Tibial artery (tissue), 4 donors: Measurements from ENCODE around the gene NFXL1.

Experiments used
- DNase-seq, 2 donors: peaks; one replicate each; pipeline ENCODE4 v3.0.0-alpha.2; 2019
- H3K27ac ChIP-seq, 2 donors: fragments of 200-600 bp; sonication (generic) in 1 of 2; 1 replicate in 1 of 2; 2 replicates in 1 of 2; pipeline ENCODE4 v1.5.1; 2018 to 2019; ENCODE audit warnings: mild to moderate bottlenecking in 1 of 2
- H3K27me3 ChIP-seq, 2 donors: fragments of 200-600 bp; sonication (generic) in 1 of 2; one replicate each; pipeline versions ENCODE4 v1.5.1 to v1.6.0; 2016 to 2019
- H3K36me3 ChIP-seq, 3 donors: fragments of 200-600 bp; sonication (generic) in 2 of 3; one replicate each; pipeline ENCODE4 v1.5.1; 2016 to 2019; ENCODE audit warnings: mild to moderate bottlenecking in 2 of 3
- H3K4me1 ChIP-seq, 4 donors: fragments of 200-600 bp; sonication (generic) in 2 of 4; 1 replicate in 3 of 4; 2 replicates in 1 of 4; pipeline ENCODE4 v1.5.1; 2016 to 2019
- H3K4me3 ChIP-seq, 2 donors: fragments of 200-600 bp; sonication (generic) in 1 of 2; 1 replicate in 1 of 2; 2 replicates in 1 of 2; pipeline ENCODE4 v1.5.1; 2018 to 2019; ENCODE audit warnings: mild to moderate bottlenecking in 2 of 2
- H3K9me3 ChIP-seq, 3 donors: fragments of 200-600 bp; sonication (generic) in 1 of 3; one replicate each; pipeline ENCODE4 v1.5.1; 2016 to 2019
- intact Hi-C: fragments of 100-400 bp; cut with DNase I; formaldehyde crosslinking; loops from one replicate; pipeline ENCODE4 v1.15.0; 2023; ENCODE audit warnings: low total_unique reads
- TF ChIP-seq, protein P1 (sequence below), 2 experiments: fragments of 200-600 bp in 1 of 2; fragments of 450-650 bp in 1 of 2; IDR thresholded peaks; one replicate each; pipeline ENCODE4 v1.5.1; 2017 to 2019; ENCODE audit warnings: antibody characterized with exemption in 2 of 2, mild to moderate bottlenecking in 1 of 2, moderate library complexity in 1 of 2

NFXL1 gene

GRCh38 chr4:47817275-47817674 is 97.1 kb downstream of the NFXL1 start:
- no peaks in the 10 kb centered on the region for H3K27me3 ChIP-seq
- DNase-seq, result no peak
- H3K4me1 ChIP-seq, result no peaks in the 10 kb centered on the region
- intact Hi-C loops, result no loop called here
- no peak overlapping the region for H3K4me3 ChIP-seq
- TF ChIP-seq, protein P1, sequence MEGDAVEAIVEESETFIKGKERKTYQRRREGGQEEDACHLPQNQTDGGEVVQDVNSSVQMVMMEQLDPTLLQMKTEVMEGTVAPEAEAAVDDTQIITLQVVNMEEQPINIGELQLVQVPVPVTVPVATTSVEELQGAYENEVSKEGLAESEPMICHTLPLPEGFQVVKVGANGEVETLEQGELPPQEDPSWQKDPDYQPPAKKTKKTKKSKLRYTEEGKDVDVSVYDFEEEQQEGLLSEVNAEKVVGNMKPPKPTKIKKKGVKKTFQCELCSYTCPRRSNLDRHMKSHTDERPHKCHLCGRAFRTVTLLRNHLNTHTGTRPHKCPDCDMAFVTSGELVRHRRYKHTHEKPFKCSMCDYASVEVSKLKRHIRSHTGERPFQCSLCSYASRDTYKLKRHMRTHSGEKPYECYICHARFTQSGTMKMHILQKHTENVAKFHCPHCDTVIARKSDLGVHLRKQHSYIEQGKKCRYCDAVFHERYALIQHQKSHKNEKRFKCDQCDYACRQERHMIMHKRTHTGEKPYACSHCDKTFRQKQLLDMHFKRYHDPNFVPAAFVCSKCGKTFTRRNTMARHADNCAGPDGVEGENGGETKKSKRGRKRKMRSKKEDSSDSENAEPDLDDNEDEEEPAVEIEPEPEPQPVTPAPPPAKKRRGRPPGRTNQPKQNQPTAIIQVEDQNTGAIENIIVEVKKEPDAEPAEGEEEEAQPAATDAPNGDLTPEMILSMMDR (IDR thresholded peaks at IDR 0.05), result no peak
- no peak overlapping the region for H3K27ac ChIP-seq
- H3K36me3 ChIP-seq, result no peaks in the 10 kb centered on the region
- H3K9me3 ChIP-seq, result no peaks in the 10 kb centered on the region

DNA sequence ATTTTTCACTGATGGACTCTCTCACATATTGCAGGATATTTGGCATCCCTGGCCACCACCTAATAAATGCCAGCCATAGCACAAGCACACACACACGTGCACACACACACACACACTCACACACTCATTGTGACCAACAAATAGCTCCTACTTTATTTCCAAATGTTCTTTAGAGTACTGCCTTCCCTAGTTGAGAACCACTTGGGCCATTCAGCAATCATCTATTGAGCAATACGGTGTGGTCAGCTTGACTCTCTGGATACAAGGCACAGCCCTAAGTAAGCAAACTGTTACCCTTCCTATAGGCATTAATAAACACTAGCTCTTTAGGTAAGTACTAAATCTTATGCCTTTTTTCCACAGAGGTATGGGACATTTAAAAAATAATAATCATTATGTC is 97.6 kb downstream of the NFXL1 start:
- Histone ChIP-seq H3K27ac (no peak overlapping the region), H3K36me3 (no peaks in the 10 kb centered on the region), H3K9me3 (no peaks in the 10 kb centered on the region), H3K27me3 (no peaks in the 10 kb centered on the region), H3K4me3 (no peak overlapping the region), H3K4me1 (no peaks in the 10 kb centered on the region)
- no peak for DNase-seq
- intact Hi-C loops, result no loop called here
- TF ChIP-seq, protein P1 (IDR thresholded peaks at IDR 0.05), result no peak

DNA sequence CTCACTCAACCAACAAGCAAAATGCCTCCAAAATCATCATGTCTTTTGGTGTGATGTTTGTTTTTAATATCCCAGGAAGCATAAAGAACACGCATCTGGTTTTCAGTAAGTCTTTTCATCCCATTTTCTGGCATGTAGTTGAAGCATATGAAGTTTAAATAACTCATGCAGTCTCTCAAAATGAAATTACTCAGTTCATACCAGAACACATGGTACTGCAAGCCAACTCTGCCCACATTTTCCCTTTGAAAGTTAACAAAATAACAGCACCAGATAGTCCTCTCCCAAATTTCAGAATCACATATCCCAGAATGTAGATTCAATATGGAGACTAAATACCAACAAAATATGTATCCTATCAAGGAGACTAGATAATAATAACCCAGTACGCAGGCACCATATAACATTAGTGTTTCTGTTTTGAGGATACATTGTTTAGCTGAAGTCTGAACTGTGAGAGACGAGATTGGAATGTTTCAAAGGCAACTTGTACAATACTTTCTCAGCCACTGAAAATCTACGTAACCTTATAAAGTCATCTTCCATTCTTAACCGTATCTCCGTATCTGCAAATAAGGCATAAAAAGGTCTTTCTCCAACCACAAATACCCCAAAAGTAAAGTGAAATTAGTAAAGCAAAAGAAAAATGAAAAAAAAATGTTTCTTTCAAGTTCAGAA is 99.6 kb downstream of the NFXL1 start:
- no peaks in the 10 kb centered on the region for H3K27me3 ChIP-seq
- no peaks in the 10 kb centered on the region for H3K4me1 ChIP-seq
- H3K36me3 ChIP-seq, result no peaks in the 10 kb centered on the region
- TF ChIP-seq, protein P1 (IDR thresholded peaks at IDR 0.05), result no peak
- no peaks in the 10 kb centered on the region for H3K9me3 ChIP-seq
- DNase-seq, result no peak
- intact Hi-C loops, result no loop called here
- no peak overlapping the region for H3K27ac ChIP-seq
- H3K4me3 ChIP-seq, result no peak overlapping the region

DNA sequence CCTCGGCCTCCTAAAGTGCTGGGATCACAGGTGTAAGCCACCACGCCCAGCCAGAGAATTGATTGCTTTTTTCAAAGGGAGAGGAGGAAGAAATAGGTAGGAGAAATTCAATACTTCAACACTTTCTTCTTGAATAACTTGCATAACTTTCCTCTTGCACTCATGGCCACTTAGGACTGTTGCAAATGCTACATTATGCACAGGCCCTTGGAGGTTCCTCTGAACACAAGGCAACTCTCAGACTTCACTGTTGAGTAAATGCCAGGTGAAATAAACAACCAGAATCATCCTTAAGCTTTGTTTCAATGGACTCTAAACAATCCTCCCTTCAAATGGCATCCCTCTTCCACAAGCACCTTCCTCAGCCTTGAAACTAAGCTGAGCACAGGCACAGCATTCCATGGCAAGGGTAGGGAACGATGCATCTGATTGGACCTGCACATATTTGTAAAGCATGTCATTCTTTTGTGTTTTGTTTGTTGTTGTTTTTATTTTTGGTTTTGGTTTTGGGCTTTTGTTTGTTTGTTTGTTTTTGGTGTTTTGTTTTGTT is 104.7 kb downstream of the NFXL1 start:
- intact Hi-C loops, result no loop called here
- no peak overlapping the region for H3K4me3 ChIP-seq
- no peaks in the 10 kb centered on the region for H3K9me3 ChIP-seq
- no peak overlapping the region for H3K27ac ChIP-seq
- no peaks in the 10 kb centered on the region for H3K4me1 ChIP-seq
- DNase-seq, result no peak
- no peaks in the 10 kb centered on the region for H3K27me3 ChIP-seq
- no peaks in the 10 kb centered on the region for H3K36me3 ChIP-seq
- TF ChIP-seq, protein P1 (IDR thresholded peaks at IDR 0.05), result no peak

DNA sequence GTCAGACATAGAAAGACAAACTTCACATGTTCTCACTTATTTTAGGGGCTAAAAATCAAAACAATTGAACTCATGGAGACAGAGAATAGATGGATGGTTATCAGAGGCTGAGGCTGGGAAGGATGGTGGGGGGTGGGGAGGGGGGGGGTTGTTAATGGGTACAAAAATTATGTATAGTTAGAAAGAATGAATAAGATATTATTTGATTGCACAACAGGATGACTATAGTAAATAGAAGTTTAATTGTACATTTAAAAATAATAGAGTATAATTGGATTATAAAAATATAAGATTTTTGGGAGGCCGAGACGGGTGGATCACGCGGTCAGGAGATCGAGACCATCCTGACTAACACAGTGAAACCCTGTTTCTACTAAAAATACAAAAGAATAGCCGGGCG is 109.8 kb downstream of the NFXL1 start:
- TF ChIP-seq, protein P1 (IDR thresholded peaks at IDR 0.05), result no peak
- Histone ChIP-seq H3K27me3 (no peaks in the 10 kb centered on the region), H3K9me3 (no peaks in the 10 kb centered on the region), H3K4me1 (no peaks in the 10 kb centered on the region), H3K4me3 (no peak overlapping the region), H3K27ac (no peak overlapping the region), H3K36me3 (no peaks in the 10 kb centered on the region)
- no peak for DNase-seq
- intact Hi-C loops, result no loop called here
